ENCODE data around the gene EYA2.

GRCh38 chr20:46953596-46953995 is 59.0 kb downstream of the EYA2 start:
- TF ChIP-seq POLR2A (IDR thresholded peaks at IDR 0.05) (no peak), CTCF (IDR thresholded peaks at IDR 0.05) (no peak)

All from heart left ventricle (tissue), 13 donors.